ENCODE measurements around the gene OXLD1.
"Not testable (repeated sequence)": the region's sequence is repeated elsewhere in the genome, so short reads cannot be mapped to it uniquely, and the experiment has no call there.

OXLD1 gene

DNA sequence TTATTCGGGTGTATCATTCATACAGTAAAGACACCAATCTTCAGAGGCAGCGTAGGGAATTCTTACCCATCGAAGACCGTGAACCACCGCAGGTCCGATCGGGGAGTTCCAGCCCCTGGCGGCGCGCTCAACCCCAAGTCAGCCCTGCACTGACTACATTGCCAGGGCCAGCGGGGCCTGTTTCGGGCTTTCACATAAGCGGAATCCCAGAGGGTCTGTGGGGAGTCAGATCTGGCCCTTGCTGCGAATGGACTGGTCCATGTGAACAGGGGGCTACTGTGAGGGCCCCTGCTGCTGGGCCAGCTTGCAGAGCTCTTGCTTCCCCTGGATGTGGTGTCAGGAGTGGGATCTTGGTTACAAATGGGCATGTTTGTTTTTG is 17.7 kb downstream of the OXLD1 start:
- no peak for DNase-seq

DNA sequence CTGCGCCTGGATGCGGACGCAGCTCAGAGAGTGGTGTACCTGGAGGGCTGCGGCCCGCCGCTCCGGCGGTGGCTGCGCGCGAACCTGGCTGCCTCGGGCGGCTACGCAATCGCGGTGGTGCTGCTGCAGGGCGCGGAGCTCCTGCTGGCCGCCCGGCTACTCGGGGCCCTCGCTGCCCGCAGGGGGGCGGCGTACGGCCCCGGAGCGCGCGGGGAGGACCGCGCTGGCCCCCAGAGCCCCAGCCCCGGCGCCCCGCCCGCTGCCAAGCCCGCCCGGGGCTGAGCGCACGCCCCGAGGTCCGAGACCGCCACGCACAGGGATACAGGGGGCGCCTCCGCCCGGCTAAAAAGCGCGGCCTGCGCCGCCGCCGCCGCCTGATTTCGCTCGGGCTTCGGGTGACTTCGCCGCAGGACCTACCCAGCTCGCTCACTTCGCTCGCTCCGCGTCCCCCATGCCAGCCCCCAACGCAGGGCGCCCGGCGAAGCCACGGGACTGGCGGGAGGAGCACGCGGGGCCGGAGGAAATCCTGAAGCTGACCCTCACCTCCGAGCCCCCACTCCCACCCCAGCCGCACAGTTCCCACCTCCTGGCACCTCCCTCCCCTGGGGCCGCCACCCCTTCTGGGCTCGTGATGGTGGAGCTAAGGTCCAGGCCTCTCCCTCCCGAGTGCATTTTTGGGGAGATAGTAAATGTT is 18.2 kb downstream of the OXLD1 start:
- DNase-seq, result no peak

DNA sequence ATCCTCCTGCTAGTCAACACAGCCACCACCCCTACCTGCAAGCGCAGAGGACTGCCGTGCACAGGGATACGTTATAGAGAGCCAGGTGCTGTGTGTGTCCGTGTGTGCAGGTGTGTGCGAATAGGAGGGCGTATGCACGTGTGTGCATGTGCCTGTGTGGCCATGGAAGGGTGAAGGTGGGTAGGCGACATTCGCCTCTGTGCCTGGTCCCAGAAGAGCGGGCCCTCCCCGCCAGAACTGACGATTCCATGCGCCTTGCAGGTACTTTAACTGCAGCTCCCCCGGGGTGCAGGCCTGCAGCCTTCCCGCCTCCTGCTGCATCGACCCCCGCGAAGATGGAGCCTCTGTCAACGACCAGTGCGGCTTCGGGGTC is 18.8 kb downstream of the OXLD1 start:
- DNase-seq, result no peak

DNA sequence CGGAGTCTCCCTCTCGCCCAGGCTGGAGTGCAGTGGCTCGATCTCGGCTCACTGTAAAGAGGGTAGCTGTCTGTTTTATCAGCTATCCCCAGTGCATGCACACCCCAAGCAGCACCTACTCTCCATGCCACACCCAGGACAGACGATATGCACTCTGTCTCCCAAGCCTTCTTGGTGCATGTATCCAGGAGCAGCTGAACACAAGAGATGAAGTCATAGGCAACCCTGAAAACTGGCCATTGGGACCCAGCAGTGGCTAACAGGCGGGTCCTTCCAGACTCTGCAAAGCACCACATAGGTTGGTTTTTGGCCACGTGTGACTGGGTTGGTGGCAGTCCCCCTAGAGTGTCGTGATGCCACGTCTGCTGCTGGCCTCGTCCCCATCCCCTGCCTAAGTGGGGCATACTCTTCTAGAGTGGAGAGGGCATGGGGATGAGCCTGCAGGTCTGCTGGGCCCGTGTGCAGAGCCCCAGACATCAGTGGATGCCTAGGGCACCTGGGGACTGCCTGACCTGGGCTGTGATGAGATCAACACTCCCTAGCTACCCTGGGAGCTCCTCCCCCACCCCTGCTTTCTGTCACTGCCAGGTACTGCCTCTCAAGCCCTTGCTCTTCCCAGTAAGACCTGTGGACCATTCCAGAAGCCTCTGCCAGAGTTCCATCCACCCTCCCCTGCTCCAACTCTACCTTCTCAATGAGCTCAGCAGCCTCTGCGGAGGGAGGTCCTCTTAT is 19.4 kb downstream of the OXLD1 start:
- no peak for DNase-seq

DNA sequence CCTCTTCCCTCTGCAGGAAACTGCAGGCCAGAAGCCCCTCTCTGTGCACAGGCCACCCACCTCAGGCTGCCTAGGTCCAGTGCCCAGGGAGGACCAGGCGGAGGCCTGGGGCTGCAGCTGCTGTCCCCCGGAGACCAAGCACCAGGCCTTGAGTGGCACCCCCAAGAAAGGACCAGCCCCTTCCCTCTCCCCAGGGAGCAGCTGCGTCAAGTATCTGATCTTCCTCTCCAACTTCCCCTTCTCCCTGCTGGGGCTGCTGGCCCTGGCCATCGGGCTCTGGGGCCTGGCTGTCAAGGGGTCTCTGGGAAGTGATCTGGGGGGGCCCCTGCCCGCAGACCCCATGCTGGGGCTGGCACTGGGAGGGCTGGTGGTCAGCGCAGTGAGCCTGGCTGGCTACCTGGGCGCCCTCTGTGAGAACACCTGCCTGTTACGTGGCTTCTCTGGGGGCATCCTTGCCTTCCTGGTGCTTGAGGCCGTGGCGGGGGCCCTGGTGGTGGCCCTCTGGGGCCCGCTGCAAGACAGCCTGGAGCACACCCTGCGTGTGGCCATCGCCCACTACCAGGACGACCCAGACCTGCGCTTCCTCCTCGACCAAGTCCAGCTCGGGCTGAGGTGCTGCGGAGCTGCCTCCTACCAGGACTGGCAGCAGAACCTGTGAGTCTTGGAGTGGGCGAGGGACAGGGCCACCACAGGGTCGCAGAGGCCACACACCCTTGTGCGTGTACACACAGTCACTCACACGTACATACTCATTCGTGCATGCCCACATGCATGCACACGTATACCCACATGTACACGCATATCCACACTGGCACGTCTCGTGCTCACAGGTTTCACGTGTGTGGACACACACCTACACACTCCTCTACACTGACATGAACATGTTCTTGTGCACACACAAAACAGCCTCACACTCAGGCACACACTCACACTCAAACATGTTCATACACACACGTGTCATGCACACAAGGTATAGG is 21.1 kb downstream of the OXLD1 start:
- peak; percentile 27 for DNase-seq

DNA sequence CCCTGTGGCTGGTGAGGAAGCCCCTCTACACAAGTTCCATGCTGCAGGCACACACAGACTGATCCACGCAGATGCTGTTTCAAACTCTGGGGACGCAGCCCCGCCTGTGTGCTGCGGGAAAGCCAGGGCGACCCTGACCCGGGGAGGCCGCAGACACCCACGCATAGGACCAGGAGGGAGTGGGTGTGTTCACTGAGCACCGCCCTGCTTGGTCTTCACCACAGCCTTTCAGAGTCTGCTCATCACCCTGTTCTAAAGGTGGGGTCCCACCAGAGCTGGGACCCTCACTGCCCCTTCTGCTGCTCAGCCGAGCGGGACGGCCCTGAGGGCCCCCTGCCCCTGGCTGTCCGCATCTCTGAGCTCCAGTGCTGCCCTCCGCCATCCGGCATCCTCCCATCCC is 21.9 kb downstream of the OXLD1 start:
- no peak for DNase-seq

DNA sequence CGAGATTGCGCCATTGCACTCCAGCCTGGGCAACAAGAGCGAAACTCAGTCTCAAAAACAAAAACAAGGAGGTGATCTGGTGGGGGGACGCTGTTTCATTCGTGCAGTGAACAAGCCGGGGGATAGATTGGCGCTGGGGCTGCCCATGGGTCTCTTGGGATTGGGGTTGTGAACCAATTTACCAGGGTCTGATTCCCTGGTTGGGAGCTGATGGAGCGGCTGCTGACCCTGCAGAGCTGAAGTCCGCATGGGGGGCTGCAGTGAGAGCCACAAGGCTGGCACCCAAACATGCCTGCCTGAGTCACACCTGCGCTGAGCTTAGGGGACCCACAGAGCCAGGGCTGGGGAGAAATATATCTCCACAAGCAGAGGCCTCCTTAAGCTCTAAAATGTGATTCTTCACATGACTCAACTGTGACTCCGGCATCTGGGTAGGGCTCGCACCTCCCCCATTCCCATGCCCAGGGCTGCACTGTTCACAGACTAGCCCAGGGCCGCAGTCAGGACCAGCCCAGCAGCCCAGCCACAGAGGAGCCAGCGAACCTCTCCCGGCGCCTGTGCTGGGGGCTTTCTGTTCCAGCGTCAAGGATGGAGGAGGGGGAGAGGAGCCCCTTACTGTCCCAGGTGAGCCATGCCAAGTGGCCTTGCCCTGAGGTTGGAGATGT is 24.4 kb downstream of the OXLD1 start:
- no peak for DNase-seq

DNA sequence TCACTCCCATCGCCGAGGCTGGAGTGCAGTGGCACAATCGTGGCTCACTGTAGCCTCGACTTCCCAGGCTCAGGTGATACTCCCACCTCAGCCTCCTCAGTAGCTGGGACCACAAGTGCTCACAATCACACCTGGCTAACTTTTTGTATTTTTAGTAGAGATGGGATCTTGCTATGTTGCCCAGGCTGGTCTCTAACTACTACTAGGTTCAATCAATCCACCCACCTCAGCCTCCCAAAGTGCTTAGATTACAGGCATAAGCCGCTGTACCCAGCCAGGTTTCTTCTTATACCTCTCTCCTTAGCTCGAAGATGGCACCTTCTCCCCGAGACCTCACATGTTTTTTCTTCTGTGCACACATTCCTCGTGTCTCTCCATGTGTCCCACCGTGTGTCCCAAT is 26.4 kb downstream of the OXLD1 start:
- no peak for DNase-seq

DNA sequence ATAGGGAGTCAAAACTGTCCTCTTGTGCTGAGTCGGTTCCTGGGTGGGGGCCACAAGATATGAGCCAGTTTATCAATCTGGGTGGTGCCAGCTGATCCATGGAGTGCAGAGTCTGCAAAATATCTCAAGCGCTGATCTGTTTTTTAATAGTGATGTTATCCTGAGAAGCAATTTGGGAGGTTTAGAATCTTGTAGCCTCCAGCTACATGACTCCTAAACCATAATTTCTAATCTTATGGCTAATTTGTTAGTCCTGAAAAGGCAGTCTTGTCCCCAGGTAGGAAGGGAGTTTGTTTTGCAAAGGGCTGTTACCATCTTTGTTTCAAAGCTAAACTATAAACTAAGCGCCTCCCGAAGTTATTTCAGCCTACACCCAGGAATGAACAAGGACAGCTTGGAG is 27.7 kb downstream of the OXLD1 start:
- DNase-seq, result no peak

DNA sequence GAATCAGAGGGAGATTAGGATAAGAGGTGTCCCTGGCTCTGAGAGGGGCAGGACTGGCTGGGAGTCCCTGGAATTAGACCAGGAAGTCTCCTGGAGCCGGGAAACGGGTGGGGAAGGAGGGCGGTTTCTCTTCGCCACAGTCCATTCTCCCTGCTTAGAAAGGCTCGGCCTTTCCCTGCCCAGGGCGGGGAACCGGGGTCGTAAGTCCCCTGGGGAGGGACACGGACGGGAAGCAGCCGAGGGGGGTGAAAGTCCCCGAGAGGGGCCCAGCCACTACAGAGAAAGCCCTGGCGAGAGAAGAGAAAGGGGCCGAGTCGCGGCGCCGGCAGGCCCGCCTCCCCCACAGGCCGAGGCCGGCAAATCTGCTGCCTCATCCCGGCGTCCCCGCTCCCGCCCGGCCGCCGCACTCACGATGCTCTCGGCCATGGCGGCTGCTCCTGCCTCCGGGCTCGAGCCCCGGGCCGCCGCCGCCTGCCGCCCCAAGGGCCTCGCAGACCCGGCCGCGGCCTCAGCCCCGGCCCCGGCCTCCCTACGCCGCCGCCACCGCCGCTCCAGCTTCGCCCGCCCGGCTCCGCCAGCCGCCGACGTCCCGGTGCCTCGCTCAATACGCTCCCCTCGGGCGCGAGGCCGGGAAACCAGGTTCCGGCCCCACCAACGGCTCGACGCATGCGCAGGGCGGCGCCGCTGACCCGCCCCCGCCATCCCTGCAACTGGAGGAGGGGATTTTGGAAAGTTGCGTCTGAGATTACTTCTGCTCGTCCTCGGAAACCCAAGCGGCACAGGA is 29.7 kb downstream of the OXLD1 start, which contains the start of the genes NPLOC4 and TSPAN10:
Gene NPLOC4, minus strand, starts transcription at position 608 of the 784 bp plus-strand sequence. Its CDS starts 182 bp downstream, at position 426.
Gene TSPAN10, plus strand, starts transcription at position 692 of the 784 bp plus-strand sequence. CDS start 5,217 bp downstream, outside the sequence.
- DNase-seq, result peak; percentile 59

DNA sequence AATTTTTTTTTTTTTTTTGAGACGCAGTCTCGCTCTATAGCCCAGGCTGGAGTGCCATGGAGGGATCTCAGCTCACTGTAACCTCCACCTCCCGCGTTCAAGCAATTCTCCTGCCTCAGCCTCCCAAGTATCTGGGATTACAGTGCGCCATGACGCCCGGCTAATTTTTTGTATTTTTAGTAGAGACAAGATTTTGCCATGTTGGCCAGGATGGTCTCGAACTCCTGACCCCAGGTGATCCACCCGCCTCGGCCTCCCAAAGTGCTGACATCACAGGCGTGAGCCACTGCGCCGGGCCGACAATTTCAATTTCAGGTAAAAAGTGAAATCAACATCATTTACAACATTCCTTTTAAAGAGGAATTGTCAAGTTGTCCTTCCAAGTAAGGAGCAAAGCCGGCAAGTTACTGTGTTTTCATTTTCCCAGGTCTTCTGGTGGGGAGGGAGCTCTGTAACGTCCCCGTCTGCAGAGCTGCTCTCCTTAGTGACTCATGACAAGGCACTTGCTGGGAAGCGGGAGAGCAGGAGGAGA is 30.4 kb downstream of the OXLD1 start:
- DNase-seq, result no peak

DNA sequence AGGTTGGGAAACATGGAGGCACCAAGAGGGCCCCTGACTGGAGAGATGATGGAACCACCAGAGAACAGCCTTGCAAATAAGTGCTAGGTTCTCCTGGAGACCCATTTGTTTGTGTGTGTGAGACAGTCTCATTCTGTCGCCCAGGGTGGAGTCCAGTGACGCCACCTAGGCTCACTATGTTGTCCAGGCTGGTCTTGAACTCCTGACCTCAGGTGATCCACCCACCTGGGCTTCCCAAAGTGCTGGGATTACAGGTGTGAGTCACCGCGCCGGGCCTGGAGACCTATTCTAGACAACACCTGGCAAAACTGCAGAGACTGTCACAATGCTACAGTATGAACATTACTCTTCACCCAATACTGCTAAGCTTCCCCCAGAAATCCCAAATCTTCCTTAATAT is 31.0 kb downstream of the OXLD1 start:
- no peak for DNase-seq

DNA sequence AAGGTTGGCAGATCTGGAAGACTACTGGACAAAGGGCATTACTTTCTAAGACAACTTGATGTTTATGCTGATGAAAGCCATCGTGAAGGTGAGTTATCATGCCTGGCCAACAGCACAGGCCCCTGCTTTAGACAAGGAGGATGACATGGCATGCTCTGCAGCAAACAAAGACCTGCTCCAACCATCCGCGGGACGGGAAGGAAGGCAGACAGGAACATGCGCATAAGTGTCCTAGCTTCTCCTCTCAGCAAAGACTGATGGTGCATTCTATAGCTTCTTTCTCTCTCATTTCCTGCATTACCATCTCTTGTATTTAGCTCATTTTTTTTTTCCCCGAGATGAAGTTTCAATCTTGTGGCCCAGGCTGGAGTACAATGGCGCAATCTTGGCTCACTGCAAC is 34.9 kb downstream of the OXLD1 start:
- DNase-seq, result peak; percentile 38

DNA sequence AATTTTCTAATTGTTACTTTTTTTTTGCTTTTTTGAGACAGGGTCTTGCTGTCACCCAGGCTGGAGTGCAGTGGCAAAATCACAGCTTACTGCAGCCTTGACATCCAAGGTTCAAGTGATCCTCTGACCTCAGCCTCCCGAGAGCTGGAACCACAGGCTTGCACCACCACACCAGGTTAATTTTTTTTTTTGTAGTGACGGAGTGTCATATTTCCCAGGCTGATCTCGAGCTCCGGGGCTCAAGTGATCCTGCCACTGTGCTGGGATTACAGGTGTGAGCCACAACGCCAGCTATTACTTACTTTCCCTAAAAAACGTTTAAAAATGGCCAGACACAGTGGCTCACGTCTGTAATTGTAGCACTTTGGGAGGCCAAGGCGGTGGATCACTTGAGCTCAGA is 36.1 kb downstream of the OXLD1 start:
- DNase-seq, result no peak

DNA sequence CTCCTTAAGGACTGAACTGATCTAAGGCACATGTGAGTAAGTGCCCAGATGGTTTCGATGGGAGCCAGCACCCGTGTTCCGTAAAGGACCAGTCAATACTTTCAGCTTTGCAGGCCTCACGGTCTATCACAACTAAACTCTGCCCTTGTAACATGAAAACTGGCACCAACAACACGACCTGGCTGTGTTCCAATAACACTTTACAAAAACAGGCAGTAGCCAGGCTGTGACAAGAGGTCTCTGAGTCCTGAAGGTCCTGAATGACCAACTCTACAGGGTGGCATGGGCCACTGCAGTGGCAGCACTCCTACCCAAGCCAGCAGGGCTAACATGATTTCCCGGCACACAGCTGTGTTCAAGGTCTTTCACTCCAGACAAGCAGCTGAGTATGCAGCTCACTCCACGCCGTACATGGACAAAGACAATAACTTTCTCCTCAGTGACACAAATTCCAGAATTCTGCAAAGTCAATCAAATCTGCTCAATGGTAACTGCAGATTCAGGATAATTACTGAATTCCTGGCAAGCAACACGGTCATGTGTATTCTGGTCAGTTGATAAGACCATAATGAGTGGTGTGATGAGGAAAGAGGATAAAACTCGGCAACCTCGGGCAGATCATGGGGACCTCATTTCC is 44.8 kb downstream of the OXLD1 start:
- DNase-seq, result no peak

DNA sequence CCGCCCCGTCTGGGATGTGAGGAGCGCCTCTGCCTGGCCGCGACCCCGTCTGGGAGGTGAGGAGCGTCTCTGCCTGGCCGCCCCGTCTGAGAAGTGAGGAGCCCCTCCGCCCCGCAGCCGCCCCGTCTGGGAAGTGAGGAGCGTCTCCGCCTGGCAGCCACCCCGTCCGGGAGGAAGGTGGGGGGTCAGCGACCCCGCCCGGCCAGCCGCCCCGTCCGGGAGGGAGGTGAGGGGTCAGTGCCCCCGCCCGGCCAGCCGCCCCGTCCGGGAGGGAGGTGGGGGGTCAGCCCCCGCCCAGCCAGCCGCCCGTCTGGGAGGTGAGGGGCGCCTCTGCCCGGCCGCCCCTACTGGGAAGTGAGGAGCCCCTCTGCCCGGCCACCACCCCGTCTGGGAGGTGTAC is 48.1 kb downstream of the OXLD1 start:
- not testable (repeated sequence) for DNase-seq

DNA sequence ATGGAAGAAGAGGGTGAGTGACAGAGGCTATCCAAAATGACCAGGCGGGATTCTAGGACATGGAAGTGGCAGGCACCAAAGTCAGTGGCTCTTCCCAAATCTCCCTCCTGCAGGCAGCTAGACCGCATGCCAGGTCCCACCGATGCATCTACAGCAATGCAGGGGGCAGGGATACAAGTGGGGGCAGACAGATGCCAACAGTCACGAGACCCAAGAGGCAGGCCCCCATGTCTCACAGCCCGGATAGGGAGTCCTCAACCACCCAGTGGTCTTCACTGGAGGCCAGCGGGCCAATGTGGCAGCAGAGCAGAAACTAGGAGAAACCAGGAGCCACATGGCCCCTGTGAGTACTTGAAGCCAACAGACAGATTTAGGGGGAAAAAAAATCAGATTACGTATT is 49.5 kb downstream of the OXLD1 start:
- no peak for DNase-seq

DNA sequence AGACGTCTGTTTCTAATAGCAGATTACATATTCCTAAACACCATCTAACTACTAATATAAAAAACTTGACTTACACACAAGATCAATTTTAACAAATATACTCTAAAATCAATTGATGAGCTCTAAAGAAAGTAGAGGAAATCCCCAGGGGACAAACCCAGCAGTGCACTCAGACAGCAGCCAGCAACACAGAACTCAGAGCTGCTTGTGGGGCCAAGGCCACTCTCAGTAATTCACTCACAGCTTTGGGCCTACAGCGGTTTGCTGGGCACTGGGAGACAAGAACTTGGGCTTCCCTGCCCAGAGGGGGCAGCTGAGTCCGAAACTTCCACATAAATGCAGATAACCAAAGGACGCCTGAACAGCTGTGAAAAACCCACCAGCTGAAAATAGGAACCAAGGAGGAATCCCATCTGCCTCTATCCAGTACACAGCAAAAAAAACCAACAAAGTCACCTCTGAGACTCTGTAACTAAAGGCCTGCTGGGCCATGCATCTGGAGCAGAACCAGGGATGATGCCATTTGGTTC is 50.9 kb downstream of the OXLD1 start:
- no peak for DNase-seq
